RWPE1 (cell line): ENCODE results near the gene SLC25A21.
"Not testable (repeated sequence)": the region's sequence is repeated elsewhere in the genome, so short reads cannot be mapped to it uniquely, and the experiment has no call there.

Experiments used
- CTCF ChIA-PET: fragments of 350-600 bp; sonication (Branson Sonifier 250); formaldehyde crosslinking; extraction: SDS; loops from one replicate; lab custom pipeline; 2021; lab: Yijun Ruan, JAX
- POLR2A ChIA-PET: fragments of 400-600 bp; formaldehyde crosslinking; extraction: SDS; loops from one replicate; lab custom pipeline; 2020; ENCODE audit warnings: antibody characterized with exemption; ENCODE audit not compliant: low non-redundant PET; lab: Yijun Ruan, JAX
- DNase-seq: peaks from one replicate; pipeline ENCODE4 v3.0.0; 2012; ENCODE audit warnings: low spot score
- H3K27ac ChIP-seq: fragments of 450-650 bp; 2 replicates; pipeline ENCODE4 v1.5.1; 2017
- CTCF ChIP-seq: fragments of 450-650 bp; conservative IDR thresholded peaks from 2 replicates; pipeline ENCODE4 v1.5.1; 2017; ENCODE audit warnings: low read depth, mild to moderate bottlenecking

The SLC25A21 gene

GRCh38 chr14:36996133-36996856 is 176.1 kb downstream of the SLC25A21 start:
- POLR2A ChIA-PET = no interaction called here
- no peak for TF ChIP-seq CTCF
- DNase-seq = peak; percentile 58
- no peak overlapping the region for H3K27ac ChIP-seq
- CTCF ChIA-PET = no interaction called here

GRCh38 chr14:36989806-36990205 is 182.6 kb downstream of the SLC25A21 start:
- ChIA-PET CTCF (no interaction called here), POLR2A (no interaction called here)
- H3K27ac ChIP-seq = no peak overlapping the region
- DNase-seq = no peak
- no peak for TF ChIP-seq CTCF

- H3K27ac ChIP-seq = no peak overlapping the region
- CTCF ChIA-PET = no interaction called here
- POLR2A ChIA-PET = no interaction called here
- TF ChIP-seq CTCF = no peak
- DNase-seq = no peak
Measured at GRCh38 chr14:36988989-36989388, 183.4 kb downstream of the SLC25A21 start.

GRCh38 chr14:36988568-36988967 is 183.8 kb downstream of the SLC25A21 start:
- POLR2A ChIA-PET = no interaction called here
- H3K27ac ChIP-seq = no peak overlapping the region
- no peak for TF ChIP-seq CTCF
- peak; percentile 22 for DNase-seq
- CTCF ChIA-PET = no interaction called here

- CTCF ChIA-PET = no interaction called here
- POLR2A ChIA-PET = no interaction called here
- no peak overlapping the region for H3K27ac ChIP-seq
- TF ChIP-seq CTCF = no peak
- no peak for DNase-seq
Measured at GRCh38 chr14:36986407-36986806, 186.0 kb downstream of the SLC25A21 start.

- ChIA-PET POLR2A (no interaction called here), CTCF (interaction anchor here (0.6 kb wide), 1 partner anchor 608 kb away, joined by 3 read pairs; no protein-coding TSS in a partner anchor)
- TF ChIP-seq CTCF = no peak
- peak overlapping the region; percentile 83 for H3K27ac ChIP-seq
- peak; percentile 77 for DNase-seq
Measured at GRCh38 chr14:36981832-36982529, 190.4 kb downstream of the SLC25A21 start.

GRCh38 chr14:36980413-36980812 is 192.0 kb downstream of the SLC25A21 start:
- CTCF ChIA-PET, DNase-seq, POLR2A ChIA-PET, H3K27ac ChIP-seq: not testable (repeated sequence)
